Spleen (tissue), 11 donors: Measurements from ENCODE around the gene KLHL30. TPM values are rescaled to one million over a fixed set of nuclear protein-coding genes. Genes with fewer than 3 reads are reported as not detected.

Experiments used
- DNase-seq: peaks from one replicate; pipeline ENCODE4 v3.0.0-alpha.2; 2020
- H3K27ac ChIP-seq, 8 donors: fragments of 200-600 bp; sonication (generic) in 7 of 8; 1 replicate in 4 of 8; 2 replicates in 4 of 8; pipeline versions ENCODE4 v1.5.0 to v1.8.0; 2016 to 2021; ENCODE audit warnings: inconsistent platforms in 4 of 8, mild to moderate bottlenecking in 4 of 8, moderate library complexity in 1 of 8
- H3K27me3 ChIP-seq, 7 donors: fragments of 200-600 bp; sonication (generic) in 6 of 7; replicated peaks in 1 of 7; 1 replicate in 4 of 7; 2 replicates in 3 of 7; pipeline versions ENCODE4 v1.5.0 to v1.8.0; 2016 to 2021; ENCODE audit warnings: inconsistent platforms in 3 of 7, mild to moderate bottlenecking in 1 of 7
- H3K36me3 ChIP-seq, 6 donors: fragments of 200-600 bp; sonication (generic) in 5 of 6; 1 replicate in 4 of 6; 2 replicates in 2 of 6; pipeline versions ENCODE4 v1.5.0 to v1.8.0; 2016 to 2021; ENCODE audit warnings: inconsistent platforms in 2 of 6
- H3K4me1 ChIP-seq, 6 donors: fragments of 200-600 bp; sonication (generic) in 5 of 6; 1 replicate in 3 of 6; 2 replicates in 3 of 6; pipeline versions ENCODE4 v1.5.0 to v1.8.0; 2016 to 2021; ENCODE audit warnings: inconsistent platforms in 3 of 6
- H3K4me3 ChIP-seq, 8 donors: fragments of 200-600 bp; sonication (generic) in 7 of 8; 1 replicate in 4 of 8; 2 replicates in 4 of 8; pipeline versions ENCODE4 v1.5.0 to v1.8.0; 2016 to 2021; ENCODE audit warnings: inconsistent platforms in 4 of 8, mild to moderate bottlenecking in 4 of 8, moderate library complexity in 2 of 8
- H3K9me3 ChIP-seq, 8 donors: fragments of 200-600 bp; sonication (generic) in 7 of 8; 1 replicate in 4 of 8; 2 replicates in 4 of 8; pipeline versions ENCODE4 v1.5.0 to v1.8.0; 2016 to 2021; ENCODE audit warnings: inconsistent platforms in 4 of 8
- POLR2A ChIP-seq, 3 donors: fragments of 450-650 bp; IDR thresholded peaks; one replicate each; pipeline ENCODE4 v1.5.1; 2017; ENCODE audit warnings: antibody characterized with exemption in 3 of 3, mild to moderate bottlenecking in 1 of 3
- POLR2AphosphoS5 ChIP-seq, 3 donors: sonication (generic); formaldehyde crosslinking; IDR thresholded peaks; one replicate each; pipeline ENCODE4 v1.5.1; 2017; ENCODE audit warnings: antibody characterized with exemption in 3 of 3
- WGBS, 5 donors: extraction: QIAGEN DNeasy Blood & Tissue Kit in 3 of 5; methylation state at CpG; one replicate each; pipeline versions ENCODE4 v1.1.5 to v1.1.7; 2013 to 2018; 5-methylcytosine and 5-hydroxymethylcytosine counted together
- intact Hi-C: fragments of 100-400 bp; cut with DNase I; formaldehyde crosslinking; loops from one replicate; pipeline ENCODE4 v1.15.0; 2023; ENCODE audit warnings: low total_unique reads
- polyA plus RNA-seq, 3 donors: library from polyadenylated mRNA; stranded (reverse); fragments of 200-250 nt; gene quantifications; one replicate each; pipeline ENCODE4 v1.2.1, GENCODE V29; 2013
- total RNA-seq, 7 donors: library from RNA; depleted of rRNA in 3 of 7; stranded (reverse); fragments of >200 nt in 3 of 7; fragmentation: NEBNext Ultra II Directional in 4 of 7; extraction: Animal tissue kit (Norgen Biotek cat#: 25700) in 4 of 7; gene quantifications; one replicate each; pipeline versions ENCODE4 v1.1.0 to v1.2.1, GENCODE V29; 2016 to 2021
- TF ChIP-seq, protein P1 (sequence below), 11 experiments: fragments of 200-600 bp in 7 of 11; fragments of 450-650 bp in 4 of 11; sonication (generic) in 4 of 11; IDR thresholded peaks in 8 of 11; conservative IDR thresholded peaks in 3 of 11; 1 replicate in 7 of 11; 2 replicates in 4 of 11; pipeline versions ENCODE4 v1.4.0 to v1.8.0; 2016 to 2021; ENCODE audit warnings: antibody characterized with exemption in 11 of 11, inconsistent platforms in 4 of 11, mild to moderate bottlenecking in 1 of 11
- donor health status: healthy with polysubstance abuse.
- donor health status: DM: no; HTN: no; CAD: no; lungs with moderate emphysema.
- donor health status: DM: no; HTN: no; CAD: no.
- donor health status: Bipolar disorder and iron deficiency.
- donor health status: healthy.
- donor health status: DM: no; HTN: no; CAD: no.
- donor health status: DM: yes; HTN: yes; CAD: no.

The KLHL30 gene
- total and polyA plus RNA-seq, 10 donors: 0.09 to 0.85 (median 0.23) TPM; not detected in 2

DNA sequence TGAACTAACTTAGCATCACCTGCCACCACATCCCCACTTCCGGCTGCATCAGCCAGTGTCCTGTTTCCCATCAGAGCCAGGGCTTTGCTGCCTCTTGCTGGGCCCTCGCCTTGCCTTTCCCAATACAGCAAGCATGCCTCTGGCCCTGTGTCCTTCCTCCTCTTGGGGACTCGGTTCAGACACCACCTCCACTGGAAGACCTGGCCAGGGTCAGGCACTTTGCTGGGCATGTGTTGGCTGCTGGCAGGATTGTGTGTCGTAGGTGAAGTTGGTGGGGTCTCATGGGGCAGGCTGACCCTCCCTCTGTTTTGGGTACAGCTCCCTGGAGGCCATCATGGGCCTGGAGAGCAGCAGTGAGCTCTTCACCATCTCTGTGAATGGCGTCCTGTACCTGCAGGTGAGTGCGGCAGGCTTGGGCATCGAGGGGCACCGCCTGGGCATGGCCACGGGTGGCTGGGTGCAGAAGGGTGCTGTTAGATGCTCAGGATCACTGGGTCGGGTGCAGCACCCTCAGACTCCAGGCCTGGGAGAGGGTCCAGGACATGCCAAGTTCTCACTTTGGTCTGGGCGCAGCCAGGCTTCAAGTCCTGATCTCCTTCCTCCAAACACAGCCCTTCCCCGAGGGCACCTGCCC is 26.9 kb downstream of the KLHL30 start:
- Histone ChIP-seq H3K4me1 (peaks cover 0 to 25% (median 17%) of the 10 kb centered on the region in 6 donors), H3K9me3 (no peaks in the 10 kb centered on the region), H3K27ac (no peak overlapping the region), H3K36me3 (peaks cover 0 to 41% (median 33%) of the 10 kb centered on the region in 6 donors), H3K4me3 (no peak overlapping the region), H3K27me3 (peaks cover 0 to 50% (median 20%) of the 10 kb centered on the region in 7 donors)
- TF ChIP-seq POLR2AphosphoS5 (IDR thresholded peaks at IDR 0.05) (peak in 2 of 3 donors; percentile 8 to 18), POLR2A (IDR thresholded peaks at IDR 0.05) (no peak)
- peak; percentile 69 for DNase-seq
- intact Hi-C loops: no loop called here
- WGBS, 5 donors: 85 to 93% (median 88%) methylated on average over 8 to 12 of the region's 12 CpGs

DNA sequence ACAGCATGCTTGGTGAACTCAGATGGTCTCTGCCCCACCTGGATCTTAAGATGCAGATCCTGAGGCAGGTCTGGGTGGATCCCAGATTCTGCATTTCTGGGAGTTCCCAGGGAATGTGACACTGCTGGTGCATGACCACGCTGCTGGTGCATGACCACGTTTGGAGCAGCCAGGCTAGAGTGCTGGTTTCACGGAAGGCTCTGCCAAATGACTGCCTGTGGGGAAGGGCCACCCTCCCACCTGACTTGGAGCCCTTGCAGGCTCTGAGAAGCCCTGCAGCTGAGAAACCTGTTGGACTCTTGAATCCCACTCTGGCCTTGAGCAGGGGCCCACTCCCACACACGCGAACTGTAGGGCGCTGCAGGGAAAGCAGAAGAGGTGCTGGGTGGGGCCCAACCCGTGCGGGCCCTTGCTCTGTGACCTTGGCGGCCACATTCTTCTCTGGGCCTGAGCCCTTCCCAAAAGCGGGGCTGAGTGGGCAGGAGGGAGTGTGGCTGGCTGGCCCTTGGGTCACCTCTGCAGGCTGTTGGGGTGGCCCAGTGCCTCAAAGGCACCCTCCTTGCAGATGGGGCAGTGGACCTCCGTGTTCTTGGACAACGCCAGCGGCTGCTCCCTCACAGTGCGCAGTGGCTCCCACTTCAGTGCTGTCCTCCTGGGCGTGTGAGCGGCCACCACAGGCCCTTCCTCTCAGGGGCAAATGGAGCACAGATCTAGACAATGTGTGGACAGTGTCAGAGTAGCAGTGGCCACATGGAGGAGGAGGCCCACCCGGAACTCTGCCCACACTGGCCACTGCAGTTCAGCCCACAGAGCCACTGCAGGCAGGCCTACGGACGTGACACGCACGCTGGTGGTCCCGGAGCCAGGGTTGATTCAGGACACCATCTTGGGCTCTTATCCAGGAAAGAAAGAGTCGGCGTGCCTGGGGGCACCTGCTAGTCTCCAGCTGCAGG is 28.2 kb downstream of the KLHL30 start:
- Histone ChIP-seq H3K27ac (no peak overlapping the region), H3K4me1 (peaks cover 0 to 16% (median 11%) of the 10 kb centered on the region in 6 donors), H3K4me3 (no peak overlapping the region), H3K36me3 (peaks cover 0 to 54% (median 46%) of the 10 kb centered on the region in 6 donors), H3K27me3 (peaks cover 0 to 37% (median 17%) of the 10 kb centered on the region in 7 donors), H3K9me3 (no peaks in the 10 kb centered on the region)
- intact Hi-C loops: no loop called here
- TF ChIP-seq, protein P1, sequence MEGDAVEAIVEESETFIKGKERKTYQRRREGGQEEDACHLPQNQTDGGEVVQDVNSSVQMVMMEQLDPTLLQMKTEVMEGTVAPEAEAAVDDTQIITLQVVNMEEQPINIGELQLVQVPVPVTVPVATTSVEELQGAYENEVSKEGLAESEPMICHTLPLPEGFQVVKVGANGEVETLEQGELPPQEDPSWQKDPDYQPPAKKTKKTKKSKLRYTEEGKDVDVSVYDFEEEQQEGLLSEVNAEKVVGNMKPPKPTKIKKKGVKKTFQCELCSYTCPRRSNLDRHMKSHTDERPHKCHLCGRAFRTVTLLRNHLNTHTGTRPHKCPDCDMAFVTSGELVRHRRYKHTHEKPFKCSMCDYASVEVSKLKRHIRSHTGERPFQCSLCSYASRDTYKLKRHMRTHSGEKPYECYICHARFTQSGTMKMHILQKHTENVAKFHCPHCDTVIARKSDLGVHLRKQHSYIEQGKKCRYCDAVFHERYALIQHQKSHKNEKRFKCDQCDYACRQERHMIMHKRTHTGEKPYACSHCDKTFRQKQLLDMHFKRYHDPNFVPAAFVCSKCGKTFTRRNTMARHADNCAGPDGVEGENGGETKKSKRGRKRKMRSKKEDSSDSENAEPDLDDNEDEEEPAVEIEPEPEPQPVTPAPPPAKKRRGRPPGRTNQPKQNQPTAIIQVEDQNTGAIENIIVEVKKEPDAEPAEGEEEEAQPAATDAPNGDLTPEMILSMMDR (IDR thresholded peaks at IDR 0.05 in 8 of 11, conservative IDR thresholded peaks at IDR 0.05 in 3 of 11): no peak
- TF ChIP-seq POLR2AphosphoS5 (IDR thresholded peaks at IDR 0.05) (peak in 2 of 3 donors; percentile 10 to 34), POLR2A (IDR thresholded peaks at IDR 0.05) (no peak)
- 80 to 91% (median 86%) methylated on average over 9 to 24 of the region's 24 CpGs for WGBS, 5 donors
- peak; percentile 69 for DNase-seq

DNA sequence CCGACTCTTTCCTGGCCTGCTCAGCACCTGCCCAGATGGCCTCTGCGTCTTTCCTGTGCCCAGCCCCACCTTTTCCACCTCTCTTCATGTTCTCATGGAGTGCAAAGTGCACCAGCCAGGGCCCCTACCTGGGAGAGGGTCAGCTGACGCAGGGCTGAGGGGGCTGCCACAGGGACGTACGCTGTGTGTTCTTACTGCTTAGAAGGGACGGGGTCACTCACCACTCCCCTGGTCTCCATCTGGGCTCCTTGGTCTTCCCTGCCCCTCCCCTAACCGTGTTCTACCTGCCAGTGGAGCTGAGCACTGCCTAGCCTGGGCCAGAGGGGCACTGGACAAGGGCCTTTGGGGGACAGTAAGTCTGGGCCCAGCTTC is 28.9 kb downstream of the KLHL30 start:
- Histone ChIP-seq H3K4me1 (peaks cover 0 to 16% (median 11%) of the 10 kb centered on the region in 6 donors), H3K27me3 (peaks cover 0 to 30% (median 17%) of the 10 kb centered on the region in 7 donors), H3K4me3 (no peak overlapping the region), H3K36me3 (peaks cover 0 to 60% (median 53%) of the 10 kb centered on the region in 6 donors), H3K9me3 (no peaks in the 10 kb centered on the region), H3K27ac (no peak overlapping the region)
- no peak for TF ChIP-seq POLR2A (IDR thresholded peaks at IDR 0.05)
- TF ChIP-seq POLR2AphosphoS5 (IDR thresholded peaks at IDR 0.05): peak in 1 of 3 donors; percentile 2
- DNase-seq: no peak
- 88 to 95% (median 90%) methylated on average over 6 to 7 of the region's 7 CpGs for WGBS, 5 donors
- intact Hi-C loops: no loop called here

DNA sequence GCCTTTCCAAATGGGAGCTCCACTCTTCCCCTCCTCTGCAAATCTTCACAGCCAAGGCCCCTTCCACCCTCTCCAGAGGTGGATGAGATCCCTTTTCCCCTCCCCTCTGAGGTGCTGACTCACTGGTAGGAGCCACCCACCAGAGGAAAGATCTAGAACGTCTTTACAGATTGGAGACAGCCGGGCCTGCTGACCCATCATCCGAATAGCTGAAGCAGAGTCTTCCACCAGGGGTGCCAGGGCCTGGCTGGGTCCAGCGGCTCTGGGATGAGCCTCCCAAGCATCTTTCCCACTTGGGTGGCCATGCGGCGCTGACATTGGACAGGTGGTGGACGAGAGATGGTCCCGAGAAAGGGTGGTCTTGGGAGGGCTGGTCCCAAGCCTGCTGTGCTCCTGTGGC is 29.3 kb downstream of the KLHL30 start:
- intact Hi-C loops: no loop called here
- WGBS, 5 donors: 81 to 91% (median 84%) methylated on average over 8 of the region's 8 CpGs
- DNase-seq: no peak

More for the DNA sequence above, 29.3 kb downstream of the KLHL30 start:
- Histone ChIP-seq H3K4me1 (peaks cover 0 to 16% (median 11%) of the 10 kb centered on the region in 6 donors), H3K36me3 (peaks cover 3 to 64% (median 57%) of the 10 kb centered on the region in 6 donors), H3K4me3 (no peak overlapping the region), H3K9me3 (no peaks in the 10 kb centered on the region), H3K27me3 (peaks cover 0 to 26% (median 16%) of the 10 kb centered on the region in 7 donors), H3K27ac (no peak overlapping the region)
- TF ChIP-seq POLR2AphosphoS5 (IDR thresholded peaks at IDR 0.05) (no peak), POLR2A (IDR thresholded peaks at IDR 0.05) (no peak)
- TF ChIP-seq, protein P1 (IDR thresholded peaks at IDR 0.05 in 8 of 11, conservative IDR thresholded peaks at IDR 0.05 in 3 of 11): no peak
